ENCODE results near the gene YIPF2.

Gene YIPF2

DNA sequence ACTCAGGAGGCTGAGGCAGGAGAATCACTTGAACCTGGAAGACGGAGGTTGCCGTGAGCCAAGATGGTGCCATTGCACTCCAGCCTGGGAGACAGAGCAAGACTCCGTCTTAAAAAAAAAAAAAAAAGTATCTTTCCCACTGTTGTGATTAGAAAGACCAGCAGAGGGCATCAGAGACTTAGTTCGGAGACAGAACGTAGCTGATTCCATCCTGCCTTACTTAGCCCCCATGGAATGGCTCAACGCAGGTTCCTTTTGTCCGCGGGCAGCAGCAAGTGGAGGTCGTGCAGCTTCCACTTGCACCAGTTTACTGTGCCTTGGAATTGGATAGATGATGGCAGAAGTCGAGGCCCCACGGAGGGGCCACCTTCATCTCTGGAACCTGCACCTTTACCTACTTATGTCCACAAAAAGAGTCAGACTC, 8.2 kb upstream of the YIPF2 start:
- DNase-seq (ENCODE audit: low spot score): no peak

DNA sequence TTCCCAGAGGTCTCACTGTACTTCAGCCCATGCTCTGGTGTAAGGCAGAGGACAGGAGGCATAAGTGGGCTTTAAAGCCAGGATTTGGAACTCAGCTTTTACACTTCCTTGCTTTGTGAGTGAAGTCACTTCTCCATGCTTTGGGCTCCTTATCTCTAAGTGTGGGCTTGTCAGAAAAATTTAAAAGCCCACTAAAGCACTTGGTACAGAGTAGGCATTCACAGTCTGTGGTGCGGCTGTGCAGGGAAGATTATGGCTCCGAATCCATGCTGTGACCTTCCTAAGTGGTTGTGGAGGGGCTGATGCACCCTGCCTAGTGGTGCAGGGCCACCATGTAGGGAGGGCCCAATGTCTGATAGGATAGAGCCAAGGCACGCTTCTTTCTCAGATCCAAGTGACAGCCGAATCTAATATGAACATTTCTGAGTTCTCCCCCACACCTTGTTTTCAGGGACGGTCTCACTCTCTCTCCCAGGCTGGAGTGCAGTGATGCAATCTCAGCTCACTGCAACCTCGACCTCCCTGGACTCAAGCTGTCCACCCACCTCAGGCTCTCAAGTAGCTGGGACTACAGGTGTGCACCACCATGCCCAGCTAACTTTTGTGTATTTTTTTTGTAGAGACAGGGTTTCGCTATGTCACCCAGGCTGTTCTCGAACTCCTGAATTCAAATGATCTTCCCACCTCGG, 7.1 kb upstream of the YIPF2 start:
- no peak for DNase-seq (ENCODE audit: low spot score)

DNA sequence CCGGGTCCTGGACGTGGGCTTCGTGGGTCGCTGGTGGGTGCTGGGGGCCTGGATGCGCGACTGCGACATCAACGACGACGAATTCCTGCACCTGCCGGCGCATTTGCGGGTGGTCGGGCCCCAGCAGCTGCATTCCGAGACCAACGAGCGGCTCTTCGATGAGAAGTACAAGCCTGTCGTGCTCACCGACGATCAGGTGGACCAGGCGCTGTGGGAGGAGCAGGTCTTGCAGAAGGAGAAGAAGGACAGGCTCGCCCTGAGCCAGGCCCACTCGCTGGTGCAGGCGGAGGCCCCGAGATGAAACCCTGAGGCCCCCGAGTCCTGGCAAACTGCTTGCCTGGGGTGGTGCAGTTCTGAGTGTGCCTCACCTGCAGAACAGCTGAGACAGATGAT, 959 bp upstream of the YIPF2 start:
- DNase-seq (ENCODE audit: low spot score): no peak

DNA sequence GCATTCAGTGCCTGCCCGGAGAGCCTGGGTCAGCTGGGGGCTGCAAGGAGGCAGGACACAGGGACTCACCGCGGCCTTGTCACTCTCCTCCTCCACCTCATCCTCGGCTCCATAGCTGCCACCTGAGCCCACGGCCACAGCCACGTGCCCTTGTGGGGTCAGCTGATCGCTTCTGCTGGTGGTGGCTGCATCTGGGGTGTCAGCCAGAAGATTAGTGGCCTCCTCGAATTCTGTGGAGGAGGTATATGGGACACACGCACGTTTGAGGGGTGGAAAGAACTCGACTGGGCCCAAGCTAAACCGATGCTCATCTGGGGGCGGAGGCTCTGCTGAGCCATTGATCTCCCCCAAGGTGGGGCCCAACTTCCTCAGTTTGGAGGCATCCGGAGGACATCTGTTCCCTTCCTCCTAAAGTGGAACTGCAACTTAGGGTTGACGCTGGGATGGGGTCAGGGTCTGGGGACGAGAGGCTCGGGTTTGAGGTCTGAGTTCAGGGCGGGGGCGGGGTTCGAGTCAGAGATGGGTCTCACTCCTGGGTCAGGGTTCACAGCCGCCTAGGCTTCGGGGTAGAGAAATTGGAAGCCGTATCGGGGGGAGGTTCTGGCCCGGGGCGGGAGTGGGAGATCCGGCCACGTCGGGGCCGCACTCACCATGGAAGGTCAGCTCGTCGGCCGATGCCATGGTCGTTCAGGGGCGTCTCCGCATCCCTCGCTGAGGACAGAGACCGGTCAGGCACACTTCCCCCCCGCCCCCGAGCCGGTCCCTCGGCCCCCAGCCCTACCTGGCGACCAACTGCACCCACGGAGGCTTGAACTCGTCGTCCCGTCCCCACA, 493 bp downstream of the YIPF2 start:
- DNase-seq (ENCODE audit: low spot score): no peak

DNA sequence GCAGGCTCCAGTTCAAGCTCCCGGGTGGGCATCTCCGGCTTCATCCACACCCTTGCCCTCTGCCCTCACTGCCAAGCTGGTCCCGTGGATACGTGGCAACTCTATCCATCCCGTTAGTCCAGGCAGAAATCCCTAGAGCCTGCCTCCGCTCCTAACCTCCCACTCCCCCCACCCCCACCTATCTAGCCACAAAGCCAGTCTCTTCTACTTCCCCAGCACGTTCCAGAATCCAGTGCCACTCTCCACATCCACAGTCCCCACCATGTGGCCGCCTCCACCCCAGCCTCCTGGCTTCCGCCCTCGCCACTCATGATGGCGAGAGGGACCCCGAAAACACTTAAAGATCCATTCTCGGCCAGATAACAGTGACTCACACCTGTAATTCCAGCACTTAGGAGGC, 3.8 kb downstream of the YIPF2 start:
- no peak for DNase-seq (ENCODE audit: low spot score)

DNA sequence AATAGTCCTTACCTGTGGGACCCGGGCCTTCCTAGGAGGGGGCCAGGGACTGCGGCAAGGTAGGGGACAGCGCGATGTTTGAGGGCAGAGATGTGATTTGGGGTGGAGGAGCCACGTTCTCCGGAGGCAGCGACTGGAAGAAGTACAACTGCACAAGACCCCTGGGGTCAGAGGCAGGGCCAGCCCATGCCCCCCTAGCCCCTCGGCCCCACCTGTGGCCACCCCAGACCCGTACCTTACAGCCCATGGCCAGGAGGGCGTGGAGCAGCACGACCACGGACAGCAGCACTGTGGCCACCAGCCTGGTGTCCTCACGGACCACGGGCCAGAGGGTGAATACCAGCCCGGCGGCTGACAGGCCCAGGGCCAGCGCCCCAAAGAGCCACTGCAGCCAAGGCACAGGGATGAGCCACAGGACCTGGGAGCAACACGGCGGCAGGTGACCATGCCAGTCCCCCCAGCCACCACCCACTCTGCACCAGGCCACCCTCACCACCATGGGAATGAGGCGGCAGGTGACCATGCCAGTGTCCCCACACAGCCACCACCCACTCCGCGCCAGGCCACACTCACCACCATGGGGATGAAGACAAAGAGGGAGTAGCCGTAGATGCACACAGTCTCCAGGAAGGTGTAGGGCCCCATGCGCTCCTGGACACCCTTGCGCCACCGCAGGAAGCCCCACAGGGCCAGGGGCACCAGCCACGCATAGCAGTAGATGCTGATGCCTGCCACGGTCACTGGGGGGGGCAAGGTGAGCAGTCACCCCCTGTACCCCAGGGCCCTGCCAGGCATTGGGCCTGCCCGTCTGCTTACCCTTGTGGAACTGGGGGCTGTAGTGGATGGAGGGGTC, 5.0 kb downstream of the YIPF2 start:
- DNase-seq (ENCODE audit: low spot score): no peak

DNA sequence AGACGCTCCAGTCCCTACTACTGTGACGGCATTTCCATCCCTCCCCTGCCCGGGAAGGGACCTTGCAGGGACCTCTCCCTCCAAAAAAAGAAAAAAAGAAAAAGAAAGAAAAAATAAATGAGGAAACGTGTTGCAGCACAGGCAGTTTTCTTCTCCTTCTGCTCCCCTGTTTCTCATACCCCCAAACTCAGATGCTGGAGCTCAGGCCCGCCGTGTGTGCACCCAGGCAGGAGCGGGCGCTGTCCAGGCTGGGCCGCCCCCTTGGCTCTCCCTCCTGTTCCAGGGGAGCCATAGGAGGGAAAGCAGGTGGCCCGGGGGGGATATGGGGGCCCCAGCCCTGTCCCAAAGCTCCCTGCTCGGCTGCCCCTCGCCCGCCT, 5.8 kb downstream of the YIPF2 start:
- no peak for DNase-seq (ENCODE audit: low spot score)

DNA sequence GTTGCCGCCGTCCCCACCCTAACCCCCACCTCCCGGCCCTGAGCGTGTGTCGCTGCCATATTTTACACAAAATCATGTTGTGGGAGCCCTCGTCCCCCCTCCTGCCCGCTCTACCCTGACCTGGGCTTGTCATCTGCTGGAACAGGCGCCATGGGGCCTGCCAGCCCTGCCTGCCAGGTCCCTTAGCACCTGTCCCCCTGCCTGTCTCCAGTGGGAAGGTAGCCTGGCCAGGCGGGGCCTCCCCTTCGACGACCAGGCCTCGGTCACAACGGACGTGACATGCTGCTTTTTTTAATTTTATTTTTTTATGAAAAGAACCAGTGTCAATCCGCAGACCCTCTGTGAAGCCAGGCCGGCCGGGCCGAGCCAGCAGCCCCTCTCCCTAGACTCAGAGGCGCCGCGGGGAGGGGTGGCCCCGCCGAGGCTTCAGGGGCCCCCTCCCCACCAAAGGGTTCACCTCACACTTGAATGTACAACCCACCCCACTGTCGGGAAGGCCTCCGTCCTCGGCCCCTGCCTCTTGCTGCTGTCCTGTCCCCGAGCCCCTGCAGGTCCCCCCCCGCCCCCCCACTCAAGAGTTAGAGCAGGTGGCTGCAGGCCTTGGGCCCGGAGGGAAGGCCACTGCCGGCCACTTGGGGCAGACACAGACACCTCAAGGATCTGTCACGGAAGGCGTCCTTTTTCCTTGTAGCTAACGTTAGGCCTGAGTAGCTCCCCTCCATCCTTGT, 6.4 kb downstream of the YIPF2 start:
- DNase-seq (ENCODE audit: low spot score): no peak

DNA sequence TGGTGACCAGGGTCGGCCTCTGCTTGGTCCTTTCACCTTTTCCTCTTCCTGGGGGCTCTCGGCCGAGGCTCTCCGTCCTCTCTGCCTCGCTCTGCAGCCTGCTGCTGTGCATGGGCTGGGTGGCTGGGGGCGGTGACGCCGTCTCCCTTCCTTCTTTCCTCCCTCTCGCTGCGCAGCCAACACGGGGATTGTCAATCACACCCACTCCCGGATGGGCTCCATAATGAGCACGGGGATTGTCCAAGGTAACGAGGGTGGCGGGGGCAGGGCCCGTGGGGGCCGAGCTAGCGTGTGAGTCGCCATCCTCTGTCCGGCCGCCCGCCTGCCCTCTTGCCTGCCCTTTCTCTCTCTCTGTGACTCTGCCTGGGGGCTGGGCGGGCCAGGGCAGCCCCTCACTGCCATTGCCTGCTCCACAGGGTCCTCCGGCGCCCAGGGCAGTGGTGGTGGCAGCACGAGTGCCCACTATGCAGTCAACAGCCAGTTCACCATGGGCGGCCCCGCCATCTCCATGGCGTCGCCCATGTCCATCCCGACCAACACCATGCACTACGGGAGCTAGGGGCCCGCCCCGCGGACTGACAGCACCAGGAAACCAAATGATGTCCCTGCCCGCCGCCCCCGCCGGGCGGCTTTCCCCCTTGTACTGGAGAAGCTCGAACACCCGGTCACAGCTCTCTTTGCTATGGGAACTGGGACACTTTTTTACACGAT, 7.1 kb downstream of the YIPF2 start:
- no peak for DNase-seq (ENCODE audit: low spot score)

DNA sequence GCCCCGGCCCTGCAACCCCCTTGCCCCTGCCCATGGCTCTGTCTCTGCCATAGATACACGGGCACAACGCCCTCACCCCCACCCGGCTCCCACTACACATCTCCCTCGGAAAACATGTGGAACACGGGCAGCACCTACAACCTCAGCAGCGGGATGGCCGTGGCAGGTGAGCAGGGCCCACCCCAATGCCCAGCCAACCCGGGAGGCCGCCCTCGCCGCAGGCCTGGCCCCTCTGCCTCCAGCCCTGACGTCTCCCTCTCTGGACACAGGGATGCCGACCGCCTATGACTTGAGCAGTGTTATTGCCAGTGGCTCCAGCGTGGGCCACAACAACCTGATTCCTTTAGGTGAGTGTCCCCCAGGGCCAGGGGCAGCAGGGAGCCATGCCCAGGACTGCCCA, 7.7 kb downstream of the YIPF2 start:
- DNase-seq (ENCODE audit: low spot score): no peak

DNA sequence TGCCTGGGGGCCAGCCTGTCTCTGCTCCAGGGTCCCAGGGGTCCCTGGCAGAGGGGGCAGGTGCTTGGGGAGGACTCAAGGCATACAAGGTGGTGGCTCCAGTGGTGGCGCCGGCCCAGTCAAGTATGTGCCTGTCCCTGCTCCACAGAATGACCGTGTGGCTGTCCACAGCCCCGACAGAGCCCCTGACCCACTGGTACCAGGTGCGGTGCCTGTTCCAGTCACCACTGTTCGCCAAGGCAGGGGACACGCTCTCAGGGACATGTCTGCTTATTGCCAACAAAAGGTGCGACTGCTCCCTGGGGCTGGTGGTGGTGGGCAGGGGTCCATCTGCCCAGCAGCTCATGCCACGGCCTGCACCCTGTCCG, 8.2 kb downstream of the YIPF2 start:
- DNase-seq (ENCODE audit: low spot score): no peak

DNA sequence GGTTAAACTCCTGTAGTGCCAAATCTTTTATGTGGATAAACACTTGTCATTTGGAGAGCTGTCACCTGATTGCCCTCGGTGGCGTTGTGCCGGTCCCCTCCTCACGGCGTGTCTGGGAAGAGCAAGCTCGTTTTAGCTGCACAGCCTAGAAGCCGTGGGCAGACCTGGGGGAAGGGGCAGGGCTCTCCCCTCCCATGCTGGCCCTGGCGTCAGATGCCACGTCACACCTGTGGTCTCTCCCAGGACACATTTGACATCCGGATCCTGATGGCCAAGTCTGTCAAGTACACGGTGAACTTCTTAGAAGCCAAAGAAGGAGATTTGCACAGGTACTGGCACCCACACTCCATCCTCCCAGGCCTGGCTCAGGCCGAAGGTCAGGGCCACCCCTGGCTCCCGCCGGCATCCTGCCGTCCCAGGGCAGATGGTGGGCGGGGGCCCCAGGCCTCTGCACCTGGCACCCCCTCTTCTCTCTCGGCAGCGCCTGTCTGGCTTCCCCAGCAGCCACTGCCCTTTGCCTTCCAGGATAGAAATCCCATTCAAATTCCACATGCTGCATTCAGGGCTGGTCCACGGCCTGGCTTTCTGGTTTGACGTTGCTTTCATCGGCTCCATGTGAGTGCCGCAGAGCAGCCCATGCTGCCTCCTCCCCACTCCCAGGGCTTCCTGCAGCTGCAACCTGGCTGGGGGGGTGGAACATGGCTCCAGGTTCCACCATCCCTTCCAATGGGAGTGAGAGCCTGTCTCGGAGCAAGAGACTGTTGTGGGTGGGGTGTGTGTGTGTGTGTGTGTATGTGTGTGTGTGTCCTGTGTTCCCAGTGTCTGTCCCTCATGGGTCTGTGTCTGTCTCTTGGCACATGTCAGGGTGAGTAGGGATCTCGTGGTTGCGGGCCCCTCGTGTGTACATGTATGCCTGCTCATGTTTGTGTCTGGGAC, 8.8 kb downstream of the YIPF2 start:
- DNase-seq (ENCODE audit: low spot score): no peak

DNA sequence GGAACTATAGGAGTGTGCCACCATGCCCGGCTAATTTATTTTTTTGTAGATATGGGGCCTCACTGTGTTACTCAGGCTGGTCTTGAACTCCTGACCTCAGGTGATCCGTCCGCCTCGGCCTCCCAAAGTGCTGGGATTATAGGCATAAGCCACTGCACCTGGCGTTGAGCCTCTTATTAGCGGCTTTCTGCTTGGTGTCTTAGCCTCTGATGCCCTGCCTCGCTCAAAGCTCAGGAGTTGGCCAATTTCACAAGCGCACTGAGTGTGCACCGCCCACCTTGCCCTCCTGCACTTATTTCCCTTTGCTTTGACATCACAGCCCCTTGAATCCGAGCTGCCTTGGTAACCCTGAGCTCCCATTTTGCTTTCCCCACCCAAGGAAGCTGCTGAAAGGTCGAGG, 10.1 kb downstream of the YIPF2 start:
- no peak for DNase-seq (ENCODE audit: low spot score)

DNA sequence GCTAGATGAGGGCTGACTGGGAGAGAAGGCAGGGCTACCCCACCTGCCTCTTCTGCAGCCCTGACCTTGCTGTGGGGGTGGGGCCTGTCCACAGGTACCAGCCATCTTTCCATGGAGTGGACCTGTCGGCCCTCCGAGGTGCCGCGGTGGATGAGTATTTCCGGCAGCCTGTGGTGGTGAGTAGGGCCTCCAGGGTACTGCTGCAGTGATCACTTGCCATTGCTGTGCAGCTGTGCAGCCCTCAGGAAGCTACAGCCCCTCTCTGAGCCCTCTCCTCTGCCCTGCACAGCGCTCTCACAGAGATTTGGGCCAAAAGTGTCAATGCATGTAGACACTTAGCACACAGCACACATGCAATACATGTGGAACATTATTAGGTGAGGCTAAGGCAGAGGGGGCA, 11.8 kb downstream of the YIPF2 start:
- no peak for DNase-seq (ENCODE audit: low spot score)

DNA sequence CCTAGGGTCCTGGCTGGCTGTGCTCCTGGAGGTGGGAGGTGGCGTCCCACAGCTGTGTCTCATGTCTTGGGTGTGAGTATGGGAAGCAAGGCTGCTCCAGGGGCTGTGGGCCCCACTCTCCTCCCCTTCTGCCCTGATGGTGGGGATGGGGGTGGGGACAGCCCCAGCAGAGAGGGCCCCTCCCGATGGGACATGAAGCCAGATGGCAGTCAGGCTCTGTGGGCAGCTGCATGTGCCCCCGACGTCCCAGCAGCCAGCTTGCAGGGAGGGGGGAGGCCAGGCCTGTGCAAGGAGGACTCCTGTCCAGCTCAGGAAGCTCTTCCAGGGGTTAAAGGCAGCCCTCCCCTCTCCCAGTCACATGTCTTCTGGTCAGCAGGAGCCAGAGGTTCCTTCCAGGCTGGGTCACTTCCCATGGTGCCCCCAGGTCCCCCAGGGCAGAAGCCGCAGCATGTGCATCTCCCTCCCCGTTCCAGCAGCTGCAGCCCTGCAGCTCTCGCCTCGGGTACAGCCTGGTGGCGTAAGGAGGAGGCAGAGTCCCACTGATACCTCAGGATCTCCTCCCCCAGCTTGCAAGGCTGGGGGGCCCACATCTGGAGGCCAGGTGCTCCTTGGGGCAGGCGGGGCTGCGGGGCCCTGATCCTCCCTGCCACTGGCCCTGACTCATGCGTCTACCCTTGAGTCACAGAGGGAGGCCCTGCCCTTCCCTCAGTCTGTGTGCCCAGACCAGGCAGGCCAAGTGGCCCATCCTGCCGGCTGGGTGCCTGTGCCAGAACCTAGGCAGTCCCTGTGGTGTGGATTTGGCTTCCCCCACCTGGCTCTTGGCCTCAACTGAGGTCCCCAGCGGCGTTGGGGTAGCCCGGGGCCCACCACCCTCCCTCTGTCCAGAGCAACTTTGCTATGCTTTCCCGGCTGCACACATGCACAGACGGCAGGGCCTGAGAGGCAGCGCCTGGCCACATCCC, 13.0 kb downstream of the YIPF2 start:
- no peak for DNase-seq (ENCODE audit: low spot score)

DNA sequence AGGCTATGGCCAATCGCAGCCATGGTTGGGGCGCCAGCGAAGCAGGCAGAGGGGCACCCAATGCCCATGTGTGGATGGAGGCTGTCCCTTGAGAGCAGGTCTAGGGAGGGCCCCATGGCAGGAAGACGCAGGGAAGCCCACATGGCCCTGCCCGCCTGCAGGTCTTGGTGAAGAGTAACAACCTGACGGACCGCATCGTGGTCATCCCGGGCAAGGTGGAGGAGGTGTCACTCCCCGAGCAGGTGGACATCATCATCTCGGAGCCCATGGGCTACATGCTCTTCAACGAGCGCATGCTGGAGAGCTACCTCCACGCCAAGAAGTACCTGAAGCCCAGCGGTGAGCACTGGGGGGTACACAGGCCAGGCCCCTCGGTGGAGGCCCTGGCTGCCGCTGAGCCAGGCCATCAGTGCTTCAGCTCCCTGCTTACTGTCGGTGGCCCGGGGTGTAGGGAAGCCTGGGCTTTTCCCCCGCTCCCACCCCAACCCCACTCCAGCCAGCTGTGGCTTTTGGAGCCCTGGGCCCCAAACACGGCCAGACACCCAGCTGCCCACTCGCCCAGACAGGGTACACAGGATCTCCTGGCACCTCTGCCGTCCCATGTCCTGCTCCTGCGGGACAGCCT, 14.6 kb downstream of the YIPF2 start:
- DNase-seq (ENCODE audit: low spot score): no peak

DNA sequence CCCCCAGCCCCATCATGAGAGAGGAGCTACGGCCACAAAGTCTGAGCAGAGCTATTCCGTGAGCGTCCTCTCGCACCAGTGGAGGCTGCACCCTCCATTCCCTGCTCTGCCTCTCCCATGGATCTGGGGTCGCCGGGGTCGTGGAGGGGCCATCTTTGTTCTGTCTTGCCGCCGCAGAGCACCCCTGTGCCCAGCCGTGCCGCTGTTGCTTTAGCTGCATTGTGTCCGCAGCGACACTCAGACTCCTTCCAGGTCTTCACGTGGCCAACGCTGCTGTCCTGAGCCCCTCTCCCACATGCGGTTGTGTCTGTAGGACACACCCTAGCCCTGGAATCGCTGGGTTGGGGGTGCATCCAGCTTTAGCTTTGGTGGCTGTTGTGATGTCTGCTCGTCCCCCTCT, 15.8 kb downstream of the YIPF2 start:
- DNase-seq (ENCODE audit: low spot score): no peak

DNA sequence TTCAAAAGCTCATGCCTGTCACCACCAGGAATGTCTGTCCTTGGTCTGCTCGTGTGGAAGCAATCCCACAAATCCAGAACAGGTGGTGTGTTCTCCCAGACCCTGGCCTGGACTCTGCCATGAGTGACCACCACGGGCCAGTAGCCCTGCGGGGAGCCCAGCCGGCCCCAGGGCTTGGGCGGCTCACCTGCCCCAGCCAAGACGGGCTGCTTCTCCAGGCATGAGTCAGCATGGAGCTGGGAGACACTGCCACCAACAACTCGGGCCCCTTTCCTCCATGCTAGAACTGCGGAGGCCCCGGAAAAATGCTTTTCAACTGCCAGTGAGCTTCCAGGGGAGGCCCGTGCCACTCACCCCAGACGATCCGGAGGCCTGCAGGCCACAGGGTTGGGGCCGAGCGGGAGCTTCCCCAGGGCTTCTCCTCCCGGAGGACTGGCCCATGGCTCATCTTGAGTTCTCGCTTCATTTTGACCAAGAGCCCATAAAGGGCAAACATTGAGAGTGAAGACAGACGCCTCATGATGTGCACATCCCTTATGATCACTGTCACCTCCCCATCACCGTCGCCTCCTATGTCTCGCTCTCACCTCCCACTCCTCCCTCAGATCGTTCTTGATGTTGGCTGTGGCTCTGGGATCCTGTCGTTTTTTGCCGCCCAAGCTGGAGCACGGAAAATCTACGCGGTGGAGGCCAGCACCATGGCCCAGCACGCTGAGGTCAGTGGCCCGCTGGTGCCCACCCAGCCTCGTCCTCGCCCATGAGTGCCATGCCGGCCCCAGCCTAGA, 16.7 kb downstream of the YIPF2 start:
- no peak for DNase-seq (ENCODE audit: low spot score)
